Glutamatergic neuron (in vitro differentiated cells): ENCODE measurements around the gene MDFIC. TPM values are rescaled to one million over a fixed set of nuclear protein-coding genes. Genes with fewer than 3 reads are reported as not detected.

Source experiments
- DNase-seq: peaks from one replicate; pipeline ENCODE4 v3.0.0; 2022
- H3K27ac Mint-ChIP-seq: one replicate; pipeline ENCODE4 v1.8.0; 2020; ENCODE audit warnings: mild to moderate bottlenecking, mixed read lengths, inconsistent platforms; ENCODE audit not compliant: unreplicated experiment
- H3K27me3 Mint-ChIP-seq: one replicate; pipeline ENCODE4 v1.8.0; 2020; ENCODE audit warnings: mild to moderate bottlenecking, moderate library complexity, mixed read lengths, inconsistent platforms; ENCODE audit not compliant: unreplicated experiment
- H3K36me3 Mint-ChIP-seq: one replicate; pipeline ENCODE4 v1.8.0; 2020; ENCODE audit warnings: mild to moderate bottlenecking, mixed read lengths, inconsistent platforms; ENCODE audit not compliant: unreplicated experiment
- H3K4me1 Mint-ChIP-seq: one replicate; pipeline ENCODE4 v1.8.0; 2020; ENCODE audit warnings: mild to moderate bottlenecking, low read depth, mixed read lengths, inconsistent platforms; ENCODE audit not compliant: unreplicated experiment
- H3K4me3 Mint-ChIP-seq: one replicate; pipeline ENCODE4 v1.8.0; 2020; ENCODE audit warnings: mild to moderate bottlenecking, mixed read lengths, inconsistent platforms; ENCODE audit not compliant: unreplicated experiment
- H3K9me3 Mint-ChIP-seq: one replicate; pipeline ENCODE4 v1.8.0; 2020; ENCODE audit warnings: mild to moderate bottlenecking, moderate library complexity, mixed read lengths, inconsistent platforms; ENCODE audit not compliant: unreplicated experiment
- CTCF ChIP-seq: fragments of 200-600 bp; sonication (generic); IDR thresholded peaks from one replicate; pipeline ENCODE4 v1.5.0; 2021; ENCODE audit not compliant: partially characterized antibody, unreplicated experiment
- total RNA-seq: library from RNA; stranded (reverse); fragmentation: NEBNext Ultra II Directional; extraction: Animal tissue kit (Norgen Biotek cat#: 25700); gene quantifications from one replicate; pipeline ENCODE4 v1.2.1, GENCODE V29; 2021; ENCODE audit not compliant: unreplicated experiment

The MDFIC gene
- total RNA-seq, 1 donor from 2014 or later: 0.10 TPM

GRCh38 chr7:115024276-115024675, 102.4 kb downstream of the MDFIC start:
- no peak for TF ChIP-seq CTCF
- no peaks in the 10 kb centered on the region for H3K9me3 Mint-ChIP-seq

GRCh38 chr7:115032715-115033703, 111.1 kb downstream of the MDFIC start:
- H3K27me3 Mint-ChIP-seq: peaks cover 2% of the 10 kb centered on the region
- TF ChIP-seq CTCF: no peak
- no peaks in the 10 kb centered on the region for H3K36me3 Mint-ChIP-seq
- DNase-seq: no peak
- no peaks in the 10 kb centered on the region for H3K4me1 Mint-ChIP-seq
- no peak overlapping the region for H3K27ac Mint-ChIP-seq
- no peak overlapping the region for H3K4me3 Mint-ChIP-seq
- H3K9me3 Mint-ChIP-seq: no peaks in the 10 kb centered on the region

More at GRCh38 chr7:115024276-115024675, 102.4 kb downstream of the MDFIC start:
- no peak overlapping the region for H3K27ac Mint-ChIP-seq
- H3K4me3 Mint-ChIP-seq: no peak overlapping the region
- H3K27me3 Mint-ChIP-seq: peaks cover 2% of the 10 kb centered on the region
- H3K36me3 Mint-ChIP-seq: no peaks in the 10 kb centered on the region
- DNase-seq: no peak
- no peaks in the 10 kb centered on the region for H3K4me1 Mint-ChIP-seq

- Mint-ChIP-seq H3K36me3 (no peaks in the 10 kb centered on the region), H3K4me3 (no peak overlapping the region), H3K27ac (no peak overlapping the region), H3K9me3 (no peaks in the 10 kb centered on the region), H3K27me3 (no peaks in the 10 kb centered on the region), H3K4me1 (no peaks in the 10 kb centered on the region)
- no peak for DNase-seq
- no peak for TF ChIP-seq CTCF
These were observed 112.1 kb downstream of the MDFIC start for GRCh38 chr7:115033917-115034459.

GRCh38 chr7:115034515-115034914, 112.6 kb downstream of the MDFIC start:
- H3K9me3 Mint-ChIP-seq: no peaks in the 10 kb centered on the region
- H3K36me3 Mint-ChIP-seq: no peaks in the 10 kb centered on the region

More at GRCh38 chr7:115034515-115034914, 112.6 kb downstream of the MDFIC start:
- H3K27me3 Mint-ChIP-seq: no peaks in the 10 kb centered on the region
- no peak for DNase-seq
- no peaks in the 10 kb centered on the region for H3K4me1 Mint-ChIP-seq
- no peak overlapping the region for H3K27ac Mint-ChIP-seq
- TF ChIP-seq CTCF: no peak
- no peak overlapping the region for H3K4me3 Mint-ChIP-seq
